GM21825 (cell line): Measurements from ENCODE around the gene RIF1.

Experiments
- ATAC-seq: cut with Tn5 transposase; IDR thresholded peaks from one replicate; pipeline ENCODE4 v1.9.1; 2021; ENCODE audit warnings: mild to moderate bottlenecking, moderate library complexity; ENCODE audit not compliant: unreplicated experiment

The RIF1 gene, protein sequence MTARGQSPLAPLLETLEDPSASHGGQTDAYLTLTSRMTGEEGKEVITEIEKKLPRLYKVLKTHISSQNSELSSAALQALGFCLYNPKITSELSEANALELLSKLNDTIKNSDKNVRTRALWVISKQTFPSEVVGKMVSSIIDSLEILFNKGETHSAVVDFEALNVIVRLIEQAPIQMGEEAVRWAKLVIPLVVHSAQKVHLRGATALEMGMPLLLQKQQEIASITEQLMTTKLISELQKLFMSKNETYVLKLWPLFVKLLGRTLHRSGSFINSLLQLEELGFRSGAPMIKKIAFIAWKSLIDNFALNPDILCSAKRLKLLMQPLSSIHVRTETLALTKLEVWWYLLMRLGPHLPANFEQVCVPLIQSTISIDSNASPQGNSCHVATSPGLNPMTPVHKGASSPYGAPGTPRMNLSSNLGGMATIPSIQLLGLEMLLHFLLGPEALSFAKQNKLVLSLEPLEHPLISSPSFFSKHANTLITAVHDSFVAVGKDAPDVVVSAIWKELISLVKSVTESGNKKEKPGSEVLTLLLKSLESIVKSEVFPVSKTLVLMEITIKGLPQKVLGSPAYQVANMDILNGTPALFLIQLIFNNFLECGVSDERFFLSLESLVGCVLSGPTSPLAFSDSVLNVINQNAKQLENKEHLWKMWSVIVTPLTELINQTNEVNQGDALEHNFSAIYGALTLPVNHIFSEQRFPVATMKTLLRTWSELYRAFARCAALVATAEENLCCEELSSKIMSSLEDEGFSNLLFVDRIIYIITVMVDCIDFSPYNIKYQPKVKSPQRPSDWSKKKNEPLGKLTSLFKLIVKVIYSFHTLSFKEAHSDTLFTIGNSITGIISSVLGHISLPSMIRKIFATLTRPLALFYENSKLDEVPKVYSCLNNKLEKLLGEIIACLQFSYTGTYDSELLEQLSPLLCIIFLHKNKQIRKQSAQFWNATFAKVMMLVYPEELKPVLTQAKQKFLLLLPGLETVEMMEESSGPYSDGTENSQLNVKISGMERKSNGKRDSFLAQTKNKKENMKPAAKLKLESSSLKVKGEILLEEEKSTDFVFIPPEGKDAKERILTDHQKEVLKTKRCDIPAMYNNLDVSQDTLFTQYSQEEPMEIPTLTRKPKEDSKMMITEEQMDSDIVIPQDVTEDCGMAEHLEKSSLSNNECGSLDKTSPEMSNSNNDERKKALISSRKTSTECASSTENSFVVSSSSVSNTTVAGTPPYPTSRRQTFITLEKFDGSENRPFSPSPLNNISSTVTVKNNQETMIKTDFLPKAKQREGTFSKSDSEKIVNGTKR (N-terminal part only)

DNA sequence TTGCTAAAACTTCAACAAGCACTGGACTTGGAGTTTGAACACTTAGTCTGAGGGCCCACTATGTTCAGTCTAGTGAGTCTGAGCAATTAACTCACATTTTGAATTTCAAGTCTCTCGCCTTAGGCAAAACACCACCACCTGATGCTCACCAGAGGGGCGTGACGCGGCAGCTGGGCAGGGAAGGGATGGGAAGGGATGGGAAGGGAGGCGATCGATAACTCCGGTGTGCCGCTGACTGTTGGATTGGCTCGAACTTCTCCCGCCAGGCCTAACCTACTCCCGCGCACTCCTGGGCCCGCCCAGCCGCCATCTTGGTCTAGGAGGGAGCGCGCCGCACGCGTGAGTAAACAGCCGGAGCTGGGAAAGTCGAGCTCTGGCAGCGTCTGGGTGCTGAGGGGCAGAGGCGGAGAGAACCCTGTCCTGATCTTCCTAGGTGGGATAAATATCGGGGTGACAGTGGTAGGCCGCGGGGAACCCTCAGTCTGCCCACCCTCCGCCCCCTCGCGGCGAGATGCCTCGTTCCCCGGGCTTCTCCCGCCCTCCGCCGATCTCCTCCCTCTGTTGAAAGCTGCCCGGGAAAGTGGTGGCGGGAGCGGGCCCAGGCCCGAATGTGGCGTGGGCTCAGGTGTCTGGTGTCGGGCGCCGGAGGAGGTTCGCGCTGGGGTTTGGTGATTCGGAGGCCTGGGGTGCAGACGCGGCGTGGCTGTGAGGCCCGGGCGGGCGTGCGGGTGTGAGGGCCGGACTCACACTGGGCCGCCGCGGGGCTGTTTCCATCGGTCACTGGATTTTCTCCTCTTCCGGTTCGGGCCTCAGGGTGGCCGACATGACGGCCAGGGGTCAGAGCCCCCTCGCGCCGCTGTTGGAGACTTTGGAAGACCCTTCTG, at the start of gene RIF1:
Gene RIF1, plus strand, starts transcription at position 302 of the 884 bp plus-strand sequence. Its CDS starts 522 bp downstream, at position 824.
- ATAC-seq: peak; percentile 93

DNA sequence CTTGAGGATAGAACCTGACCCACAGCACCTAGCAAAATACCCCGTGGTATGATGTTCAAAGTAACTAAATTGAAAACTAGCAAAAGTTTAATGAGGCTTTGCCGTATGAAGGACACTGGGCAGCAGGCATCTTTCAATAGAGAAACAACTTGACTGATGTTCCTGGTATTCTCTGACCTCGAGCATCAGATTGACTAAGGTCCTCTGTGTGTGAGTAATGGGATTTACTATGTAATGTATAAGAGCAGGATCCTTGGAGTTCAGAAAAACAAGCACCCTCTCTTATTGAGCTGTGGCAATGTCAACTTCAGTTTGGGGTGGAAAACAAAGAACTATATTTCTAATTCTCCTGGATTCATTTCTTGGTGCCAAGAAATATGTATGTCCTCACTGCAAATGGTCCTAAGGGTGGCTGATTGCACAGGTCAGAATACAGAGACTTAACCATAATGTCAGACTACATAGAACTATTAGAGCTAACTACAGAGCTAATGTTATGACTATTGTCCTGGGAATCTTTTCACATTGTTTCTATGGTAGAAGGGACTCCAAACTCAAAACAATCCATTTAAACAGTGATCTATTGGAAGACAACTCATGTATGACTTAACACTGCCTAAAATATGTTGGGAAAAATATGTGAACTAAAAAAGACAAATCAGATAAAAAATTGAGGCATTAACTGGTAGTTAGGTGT, 47.9 kb upstream of the RIF1 start:
- no peak for ATAC-seq

DNA sequence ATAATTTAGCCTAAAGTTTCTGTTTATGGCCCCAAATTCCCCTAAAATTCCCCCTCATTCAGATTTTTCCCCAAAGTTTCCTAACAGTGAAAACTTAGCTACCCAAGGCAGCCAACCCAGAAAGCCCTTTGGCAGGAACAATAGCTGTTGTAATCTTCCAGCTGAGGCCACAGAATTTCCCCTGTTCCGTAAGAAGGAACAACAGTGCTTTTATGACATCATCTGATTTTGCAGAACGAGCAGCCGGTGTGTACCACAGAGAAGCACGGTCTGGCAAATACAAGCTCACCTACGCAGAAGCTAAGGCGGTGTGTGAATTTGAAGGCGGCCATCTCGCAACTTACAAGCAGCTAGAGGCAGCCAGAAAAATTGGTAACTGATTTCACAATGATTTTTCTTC, 46.0 kb upstream of the RIF1 start:
- no peak for ATAC-seq

DNA sequence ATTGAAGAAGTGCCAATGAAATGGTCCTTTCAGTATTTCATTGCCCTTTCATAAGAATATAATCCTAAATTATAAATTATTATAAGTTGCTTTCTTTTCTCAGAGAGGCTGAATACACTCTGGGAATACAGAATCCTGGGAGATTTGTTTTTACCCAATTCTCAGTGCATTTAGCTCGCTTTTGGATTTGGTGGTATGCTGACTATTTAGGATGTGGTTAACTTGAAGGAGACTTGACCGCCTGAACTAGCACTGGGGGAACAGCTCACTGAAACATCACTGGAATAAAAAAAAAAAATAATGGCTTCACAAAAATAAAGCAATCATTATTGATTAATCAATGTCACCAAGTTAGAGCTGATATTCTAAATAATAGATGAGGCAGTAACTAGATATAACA, 42.1 kb upstream of the RIF1 start:
- ATAC-seq: no peak

DNA sequence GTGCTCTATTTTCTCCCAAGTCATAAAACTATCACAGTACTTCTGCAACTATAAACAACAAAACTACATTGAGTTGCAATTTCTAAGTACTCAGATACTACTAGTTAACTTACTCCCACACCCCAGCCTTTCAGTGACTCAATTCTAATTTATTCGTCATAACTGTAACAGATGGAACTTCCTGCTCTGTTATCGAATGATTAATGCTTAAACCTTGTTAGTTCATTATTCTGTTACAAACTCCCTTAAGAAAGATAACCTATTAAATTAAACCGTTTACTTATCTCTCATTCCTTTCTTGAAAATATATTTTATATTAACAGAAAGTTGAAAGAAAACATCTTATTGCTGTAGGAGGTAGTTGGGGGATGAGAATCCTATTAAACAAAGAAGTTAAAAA, 35.3 kb upstream of the RIF1 start:
- peak; percentile 89 for ATAC-seq

DNA sequence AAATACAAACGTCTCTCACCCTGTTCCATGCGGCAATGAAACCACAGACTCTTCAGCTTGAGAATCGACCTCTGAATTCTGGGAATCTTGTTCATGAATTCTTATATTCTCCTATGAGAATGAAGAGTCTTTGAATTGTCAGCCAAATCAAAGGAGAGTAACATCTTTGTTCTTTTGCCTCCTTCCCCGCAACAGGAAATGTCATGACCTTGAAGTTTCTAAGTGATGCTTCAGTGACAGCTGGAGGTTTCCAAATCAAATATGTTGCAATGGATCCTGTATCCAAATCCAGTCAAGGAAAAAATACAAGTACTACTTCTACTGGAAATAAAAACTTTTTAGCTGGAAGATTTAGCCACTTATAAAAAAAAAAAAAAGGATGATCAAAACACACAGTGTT, 30.5 kb upstream of the RIF1 start:
- ATAC-seq: no peak

DNA sequence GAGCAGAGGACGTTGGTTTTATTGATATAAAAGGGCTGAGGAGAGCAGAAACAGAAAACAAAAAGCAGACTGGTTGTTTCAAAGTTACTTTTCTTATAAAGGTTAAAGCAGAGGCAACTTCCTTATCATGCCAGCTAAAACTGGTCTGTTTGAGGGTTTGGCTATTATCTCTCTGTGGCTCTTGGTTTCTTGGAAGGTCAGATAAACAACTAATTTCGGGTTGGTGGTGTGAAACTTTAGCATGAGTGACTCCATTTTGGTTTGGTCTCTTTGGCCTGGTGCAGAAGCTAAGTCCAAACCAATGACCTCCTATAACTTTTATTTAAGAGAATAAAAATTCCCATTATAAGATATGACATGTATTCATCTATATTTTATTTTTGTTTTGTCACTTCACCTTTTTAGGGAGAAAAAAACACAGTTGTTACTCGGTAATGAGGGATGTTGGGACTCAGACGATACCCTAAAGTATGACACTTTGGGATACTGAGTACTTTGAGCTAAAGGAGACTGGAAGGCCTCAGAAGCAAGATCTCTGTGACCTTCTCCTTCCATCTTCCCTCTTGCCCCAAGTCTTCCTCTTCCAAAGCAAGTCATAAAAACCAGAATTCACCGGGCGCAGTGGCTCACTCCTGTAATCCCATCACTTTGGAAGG, 29.0 kb upstream of the RIF1 start:
- no peak for ATAC-seq

DNA sequence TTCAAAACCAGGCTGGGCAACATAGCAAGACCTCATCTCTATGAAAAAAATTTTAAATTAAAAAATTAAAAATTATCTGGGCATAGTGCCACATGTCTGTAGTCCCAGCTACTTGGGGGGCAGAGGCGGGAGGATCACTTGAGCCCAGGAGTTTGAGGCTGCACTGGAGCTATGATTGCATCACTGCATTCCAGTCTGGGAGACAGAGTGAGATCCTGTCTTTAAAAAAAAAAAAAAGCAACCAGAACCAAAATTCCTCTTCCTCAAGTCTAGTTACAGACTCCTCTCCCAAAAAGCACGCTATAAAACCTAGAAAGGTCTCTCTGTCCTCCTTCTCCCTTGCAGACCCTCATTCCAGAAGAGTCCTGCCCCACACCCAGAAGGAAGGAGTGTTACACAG, 28.4 kb upstream of the RIF1 start:
- ATAC-seq: no peak

DNA sequence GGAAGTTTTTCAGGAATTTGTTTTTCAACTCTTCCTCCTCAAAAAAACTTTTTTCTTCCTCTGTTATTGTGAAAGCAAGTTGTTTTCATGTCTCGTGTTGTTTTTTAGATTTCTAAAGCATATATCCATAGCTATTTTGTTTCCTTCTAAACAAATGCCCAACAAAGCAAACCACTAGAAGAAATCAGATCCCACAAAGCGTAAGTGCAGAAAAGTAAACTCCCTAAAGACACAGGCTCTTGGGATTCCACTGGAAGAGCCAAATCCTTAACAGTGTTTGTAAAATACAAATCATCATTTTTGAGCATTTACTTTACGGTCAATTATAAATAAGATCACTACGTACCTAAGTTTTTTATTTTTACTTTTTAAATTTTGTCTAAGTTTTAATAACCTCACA, 21.7 kb upstream of the RIF1 start:
- ATAC-seq: no peak

DNA sequence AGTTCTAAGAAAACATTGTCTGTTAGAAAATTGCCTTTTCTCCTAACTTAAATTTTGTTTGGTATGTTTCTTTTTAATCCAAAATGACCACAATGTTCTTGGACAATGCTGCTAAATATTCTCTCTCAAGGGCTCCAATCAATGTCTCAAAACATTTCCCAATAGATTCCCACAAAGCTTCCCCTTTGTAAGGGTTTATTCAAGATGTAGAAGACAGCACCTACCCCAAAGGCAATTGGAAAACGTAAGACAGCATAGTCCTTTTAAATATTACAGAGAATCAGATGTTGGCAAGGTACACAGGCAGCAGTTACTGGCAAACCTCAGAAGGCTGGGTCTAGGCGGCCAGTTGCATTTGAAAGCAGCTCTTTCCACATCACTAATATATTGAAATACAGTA, 18.3 kb upstream of the RIF1 start:
- ATAC-seq: no peak

DNA sequence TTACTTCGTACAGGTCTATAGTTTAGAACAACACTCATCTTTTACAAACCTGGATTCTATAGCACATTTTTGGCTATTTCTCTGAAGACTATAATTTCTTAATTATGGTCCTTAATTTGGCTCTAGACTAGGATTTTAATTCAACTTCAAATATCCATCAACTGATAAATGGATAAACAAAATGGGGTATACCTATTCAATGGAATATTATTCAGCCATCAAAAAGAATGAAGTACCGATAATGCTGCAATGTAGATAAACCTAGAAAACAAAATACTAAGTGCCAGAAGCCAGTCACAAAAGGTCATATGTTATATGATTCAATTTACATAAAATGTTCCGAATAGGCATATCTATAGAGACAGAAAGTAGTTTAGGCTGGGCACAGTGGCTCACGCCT, 15.2 kb upstream of the RIF1 start:
- no peak for ATAC-seq

DNA sequence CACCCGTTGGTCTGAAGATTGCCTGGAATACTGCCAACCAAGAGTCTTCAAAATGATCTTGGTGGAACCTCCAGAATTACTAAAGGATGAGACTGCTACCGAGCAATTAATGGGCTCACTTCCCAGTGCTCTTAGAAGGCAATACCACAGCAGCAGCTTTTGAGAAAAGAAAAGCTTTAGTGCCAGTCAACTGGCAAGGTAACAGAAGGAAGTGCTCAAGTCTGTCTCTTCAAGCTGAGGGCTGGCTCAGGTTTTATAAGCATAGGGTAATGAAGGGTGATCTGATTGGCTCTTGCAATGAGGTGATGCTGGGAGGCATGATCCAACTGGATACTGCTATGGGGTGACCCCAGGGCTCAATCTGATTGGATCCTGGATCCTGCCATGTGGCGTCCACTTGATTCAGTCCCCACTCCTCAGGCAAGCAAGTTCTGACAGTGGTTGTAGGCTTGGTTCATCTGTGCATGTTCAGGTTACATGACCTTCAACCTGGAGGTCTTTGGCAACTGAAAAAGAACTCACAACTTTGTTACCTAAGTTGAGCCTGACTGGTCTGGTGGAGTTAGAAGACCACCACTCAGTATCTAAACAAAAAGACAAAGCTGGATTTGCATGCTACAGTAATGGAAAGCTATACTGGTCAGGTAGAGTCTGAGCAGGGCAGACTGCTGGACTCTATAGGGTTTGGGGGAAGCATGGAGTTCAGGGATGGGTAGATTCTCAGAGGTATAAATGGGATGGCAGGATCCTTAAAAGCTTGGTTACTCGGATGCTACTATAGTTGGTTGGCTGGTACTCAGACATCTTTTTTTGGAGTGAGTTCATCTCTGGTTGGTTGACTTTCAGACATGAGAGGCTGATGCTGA, 14.0 kb upstream of the RIF1 start:
- no peak for ATAC-seq

DNA sequence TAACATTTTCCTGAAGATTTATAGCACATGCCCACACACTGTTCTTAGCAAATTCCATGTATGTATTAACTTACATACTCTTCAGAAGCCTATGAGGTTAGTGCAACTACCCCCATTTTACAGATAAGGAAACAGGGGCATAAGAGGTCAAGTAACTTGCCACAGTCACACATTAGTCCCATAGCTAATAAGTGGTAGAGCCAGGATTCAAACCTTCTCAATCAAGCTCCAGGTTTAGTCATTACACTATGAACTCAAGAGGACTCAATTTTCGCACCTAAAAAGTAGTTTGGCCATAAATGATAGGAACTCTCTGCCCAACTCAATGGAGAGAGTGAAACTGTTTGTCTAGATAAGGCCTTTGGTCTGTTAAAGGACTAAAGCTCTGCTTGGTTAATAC, 9.7 kb upstream of the RIF1 start:
- ATAC-seq: no peak

DNA sequence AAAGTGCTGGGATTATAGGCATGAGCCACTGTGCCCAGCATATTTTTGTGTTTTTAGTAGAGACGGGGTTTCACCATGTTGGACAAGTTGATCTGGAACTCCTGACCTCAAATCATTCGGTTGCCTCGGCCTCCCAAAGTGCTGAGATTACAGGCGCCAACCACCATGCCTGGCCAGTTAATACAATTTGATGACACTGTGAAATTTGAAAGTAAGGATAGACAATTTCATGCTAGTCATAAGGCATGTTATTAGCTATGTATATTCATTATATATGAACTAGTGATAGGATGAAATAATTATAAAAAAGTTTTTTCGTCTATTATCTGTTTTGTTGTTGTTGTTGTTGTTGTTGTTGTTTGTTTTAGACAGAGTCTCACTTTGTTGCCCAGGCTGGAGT, 8.6 kb upstream of the RIF1 start:
- no peak for ATAC-seq

DNA sequence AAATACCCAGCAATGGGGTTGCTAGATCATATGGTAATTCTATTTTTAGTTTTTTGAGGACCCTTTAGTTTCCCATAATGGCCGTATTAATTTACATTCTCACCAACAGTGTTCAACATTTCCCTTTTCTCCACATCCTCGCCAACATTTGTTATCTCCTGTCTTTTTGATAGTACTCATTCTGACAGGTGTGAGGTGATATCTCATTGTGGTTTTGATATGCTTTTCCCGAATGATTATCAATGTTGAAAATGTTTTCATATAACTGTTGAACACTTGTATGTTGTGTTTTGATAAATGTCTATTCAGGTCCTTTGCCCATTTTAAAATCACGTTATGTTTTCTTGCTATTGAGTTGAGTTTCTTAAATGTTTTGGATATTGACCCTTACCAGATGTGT, 5.8 kb upstream of the RIF1 start:
- no peak for ATAC-seq

DNA sequence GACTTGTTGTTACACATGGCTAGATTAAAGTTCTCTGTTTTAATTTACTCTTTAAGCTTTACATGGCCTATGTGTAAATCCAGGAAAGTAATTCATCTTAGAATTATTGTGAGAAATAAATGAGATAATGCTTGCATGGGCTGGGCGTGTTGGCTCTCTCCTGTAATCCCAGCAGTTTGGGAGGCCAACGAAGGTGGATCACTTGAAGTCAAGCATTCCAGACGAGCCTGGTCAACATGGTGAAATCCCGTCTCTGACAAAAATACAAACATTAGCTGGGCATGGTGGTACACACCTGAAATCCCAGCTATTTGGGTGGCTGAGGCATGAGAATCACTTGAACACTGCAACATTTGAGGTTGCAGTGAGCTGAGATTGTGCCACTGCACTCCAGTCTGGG, 4.3 kb upstream of the RIF1 start:
- no peak for ATAC-seq

DNA sequence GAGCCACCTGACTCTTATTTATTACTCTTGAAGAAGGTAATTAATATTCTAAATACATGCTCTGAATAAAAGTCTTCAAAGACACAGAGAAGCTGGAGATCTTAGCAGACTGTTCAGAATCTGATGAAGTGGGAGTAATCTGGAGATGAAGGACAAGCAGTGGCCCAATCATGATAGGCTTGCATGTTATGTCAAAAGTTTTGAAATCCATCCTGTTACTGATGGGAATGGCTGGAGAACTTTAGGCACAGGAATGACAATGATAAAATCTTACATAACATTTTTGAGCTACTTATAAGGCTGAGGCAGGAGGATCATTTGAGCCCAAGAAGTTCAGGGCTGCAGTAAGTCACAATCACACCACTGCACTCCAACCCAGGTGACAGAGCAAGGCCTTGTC, 2.4 kb upstream of the RIF1 start:
- no peak for ATAC-seq
